Measurements from ENCODE around the gene IRF4.

IRF4 gene

DNA sequence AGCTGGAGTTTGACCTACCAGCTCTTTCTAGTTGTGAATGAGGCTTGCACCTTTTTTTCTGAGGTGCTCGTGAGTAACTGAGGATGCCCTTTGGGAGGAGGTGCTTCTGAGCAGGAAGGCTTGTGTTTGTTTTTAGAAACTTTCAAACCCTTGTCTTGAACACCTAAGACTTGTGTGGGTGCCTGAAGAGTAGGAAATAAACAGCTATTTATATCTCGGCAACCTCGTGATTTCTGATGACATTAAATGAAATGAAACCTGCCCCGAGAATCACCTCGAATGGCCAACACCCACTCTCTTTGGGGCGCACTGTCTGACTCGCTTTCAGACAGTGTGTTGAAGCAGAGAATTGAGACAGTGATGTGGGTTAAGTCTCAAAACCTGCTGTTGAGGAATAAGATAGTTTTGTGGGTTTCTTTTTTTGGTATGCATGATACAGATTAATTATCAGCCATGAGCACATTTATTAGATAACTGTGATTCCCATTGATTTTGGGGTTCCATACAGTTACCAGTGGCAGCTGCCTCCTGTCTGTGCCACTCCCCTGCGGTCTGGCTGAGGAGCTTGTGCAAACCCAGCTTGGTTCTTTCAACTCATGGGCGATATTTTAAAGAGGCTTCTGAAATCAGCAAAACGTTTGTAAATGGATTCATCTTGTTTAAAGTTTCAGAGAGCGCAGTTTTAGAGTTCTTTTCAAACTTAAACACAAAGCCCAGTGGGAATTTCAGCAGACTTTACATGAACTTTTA lies 8.4 kb downstream of the IRF4 start:
- no peak for DNase-seq

DNA sequence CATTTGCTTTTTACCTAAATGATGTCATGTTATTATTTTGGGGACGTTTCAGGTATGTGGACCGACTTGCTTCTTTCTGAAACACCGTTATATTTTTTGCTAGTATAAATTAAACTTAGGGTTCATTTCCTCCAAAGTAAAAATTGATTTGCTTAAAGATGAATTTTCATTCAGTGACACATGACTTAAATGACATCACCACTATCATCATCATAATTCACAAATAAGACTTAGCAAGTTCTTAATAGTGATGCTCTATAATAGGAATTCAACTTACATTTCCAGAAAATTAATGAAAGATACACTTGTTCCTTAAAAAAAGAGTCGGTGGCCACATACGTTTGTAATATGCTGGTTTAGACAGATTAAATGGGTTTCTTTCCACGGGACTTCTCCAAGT lies 9.3 kb downstream of the IRF4 start:
- DNase-seq, result no peak

DNA sequence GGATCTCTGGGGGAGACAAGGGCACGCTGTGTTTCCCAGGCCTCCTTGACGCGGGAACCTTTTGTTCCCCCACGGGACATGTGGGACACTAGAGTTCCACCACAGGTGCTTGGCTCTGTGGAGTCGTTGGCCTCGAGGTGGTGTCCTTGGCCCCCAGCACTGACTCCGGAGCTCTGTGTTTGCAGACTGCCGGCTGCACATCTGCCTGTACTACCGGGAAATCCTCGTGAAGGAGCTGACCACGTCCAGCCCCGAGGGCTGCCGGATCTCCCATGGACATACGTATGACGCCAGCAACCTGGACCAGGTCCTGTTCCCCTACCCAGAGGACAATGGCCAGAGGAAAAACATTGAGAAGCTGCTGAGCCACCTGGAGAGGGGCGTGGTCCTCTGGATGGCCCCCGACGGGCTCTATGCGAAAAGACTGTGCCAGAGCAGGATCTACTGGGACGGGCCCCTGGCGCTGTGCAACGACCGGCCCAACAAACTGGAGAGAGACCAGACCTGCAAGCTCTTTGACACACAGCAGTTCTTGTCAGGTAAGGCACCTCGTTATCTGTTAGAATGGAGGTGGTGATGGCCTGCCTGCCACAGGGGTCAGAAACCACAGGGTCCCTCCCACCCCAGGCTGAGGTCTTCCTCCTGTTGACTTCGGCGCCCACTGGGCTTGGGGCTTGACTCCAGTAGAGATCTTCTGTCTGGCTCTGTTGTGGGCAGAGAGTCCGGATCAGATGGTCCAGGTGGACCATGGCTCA lies 9.9 kb downstream of the IRF4 start:
- no peak for DNase-seq

DNA sequence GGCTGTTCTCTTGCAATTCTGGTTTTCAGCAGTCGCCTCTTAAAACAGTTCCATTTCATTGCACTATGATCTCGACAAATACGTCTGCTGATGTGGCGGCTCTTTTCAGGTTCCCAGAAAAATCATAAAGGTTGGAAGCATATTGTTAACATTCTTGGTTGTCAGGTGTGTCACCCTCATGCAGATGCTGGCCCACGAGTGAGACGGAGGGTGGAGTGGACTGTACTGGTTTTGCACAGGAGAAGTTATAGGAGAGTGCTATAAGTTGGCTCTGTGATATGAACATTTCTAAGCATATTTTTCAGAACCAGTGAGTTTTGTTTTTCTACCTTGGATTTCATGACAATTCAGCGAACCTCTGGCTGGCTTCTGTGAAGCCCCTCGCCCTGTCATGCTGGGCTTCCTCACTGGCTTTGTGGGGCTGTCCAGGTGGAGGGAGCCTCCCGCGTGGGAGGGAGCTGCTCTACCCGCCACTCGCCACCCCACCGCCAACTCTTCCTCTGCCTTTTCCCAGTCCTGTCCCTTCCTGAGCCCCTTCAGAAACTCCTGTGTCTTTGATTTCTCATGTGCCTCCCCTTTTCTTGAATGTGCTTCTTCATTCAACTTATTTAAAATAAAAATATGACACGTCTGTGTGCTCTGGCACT lies 10.6 kb downstream of the IRF4 start:
- no peak for DNase-seq

DNA sequence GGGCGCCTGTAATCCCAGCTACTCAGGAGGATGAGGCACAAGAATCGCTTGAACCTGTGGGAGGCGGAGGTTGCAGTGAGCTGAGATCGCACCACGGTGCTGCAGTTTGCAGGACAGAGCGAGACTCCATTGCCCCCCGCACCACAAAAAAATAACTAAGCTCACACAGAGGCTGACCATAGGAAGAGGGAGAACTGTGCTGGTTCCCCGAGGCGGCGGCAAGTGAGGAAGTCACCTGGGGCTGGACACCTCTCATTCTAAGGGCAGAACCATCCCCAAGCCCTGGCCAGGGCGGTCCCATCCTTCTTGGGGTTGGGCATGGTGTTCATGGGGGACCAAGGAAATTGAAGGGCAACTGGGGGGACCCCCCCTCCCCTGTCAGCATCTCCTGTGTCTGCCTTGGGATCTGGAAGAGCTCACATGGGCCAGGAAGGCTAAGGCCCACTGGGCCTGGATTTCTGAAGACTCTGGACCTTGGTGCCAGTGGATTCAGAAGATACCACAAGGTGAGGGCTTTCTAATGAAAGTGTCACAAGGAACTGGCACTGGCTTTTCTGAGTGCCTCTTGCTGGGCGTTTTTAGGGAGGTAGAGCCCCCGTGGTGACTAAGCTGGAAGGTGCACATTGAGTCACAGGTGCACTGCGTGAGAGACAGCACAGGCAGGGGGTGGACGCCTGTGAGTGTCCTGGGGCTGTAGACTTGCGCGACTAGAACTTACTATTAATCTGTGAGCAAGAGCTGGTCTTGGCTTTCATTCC lies 11.5 kb downstream of the IRF4 start:
- no peak for DNase-seq

DNA sequence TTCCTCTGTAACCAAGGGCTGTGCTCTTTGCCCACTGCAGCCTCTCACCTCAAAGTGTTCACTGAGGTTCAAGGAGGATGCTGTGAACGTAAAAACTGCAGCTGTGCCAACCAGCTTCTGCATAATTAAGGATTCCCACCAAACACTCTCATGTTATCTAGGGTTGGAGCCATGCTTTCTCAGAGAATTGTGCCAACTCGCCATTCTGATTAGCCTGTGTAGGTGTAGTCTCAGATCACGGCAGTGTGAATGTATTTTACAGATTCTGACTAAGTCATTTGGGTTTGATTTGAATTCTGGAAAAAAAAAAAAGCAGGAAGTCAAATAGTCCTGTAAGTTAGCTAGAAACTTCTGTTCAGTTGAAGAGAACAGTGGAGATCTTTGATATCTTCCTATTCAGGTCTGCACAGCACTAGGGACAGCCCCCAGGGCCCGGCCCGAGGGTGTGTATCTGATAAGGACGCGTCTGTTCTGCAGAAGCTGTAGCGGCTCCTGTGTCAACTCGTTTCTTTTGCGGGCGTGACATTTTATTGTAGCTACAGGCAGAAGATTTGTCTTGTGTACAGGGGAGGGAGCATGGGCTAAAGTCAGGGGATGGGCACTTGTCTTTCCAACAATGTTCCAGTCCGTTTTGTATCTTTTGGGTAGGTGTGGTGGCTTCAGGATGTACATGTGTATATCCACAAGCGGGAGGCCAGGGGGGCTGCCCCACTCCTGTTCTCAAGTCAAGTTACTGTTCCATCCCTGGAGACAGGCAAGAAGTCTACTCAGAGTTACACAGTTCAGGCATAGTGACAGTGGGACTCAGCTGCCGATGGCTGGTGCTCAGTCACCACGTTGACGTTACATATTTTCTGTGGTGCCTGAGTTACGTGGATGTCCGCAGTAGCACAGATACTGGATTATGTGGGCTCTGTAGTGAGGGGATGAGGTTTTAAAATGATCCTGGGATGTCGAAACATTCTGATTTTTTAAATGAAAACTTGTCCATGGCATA lies 12.4 kb downstream of the IRF4 start:
- DNase-seq, result no peak

DNA sequence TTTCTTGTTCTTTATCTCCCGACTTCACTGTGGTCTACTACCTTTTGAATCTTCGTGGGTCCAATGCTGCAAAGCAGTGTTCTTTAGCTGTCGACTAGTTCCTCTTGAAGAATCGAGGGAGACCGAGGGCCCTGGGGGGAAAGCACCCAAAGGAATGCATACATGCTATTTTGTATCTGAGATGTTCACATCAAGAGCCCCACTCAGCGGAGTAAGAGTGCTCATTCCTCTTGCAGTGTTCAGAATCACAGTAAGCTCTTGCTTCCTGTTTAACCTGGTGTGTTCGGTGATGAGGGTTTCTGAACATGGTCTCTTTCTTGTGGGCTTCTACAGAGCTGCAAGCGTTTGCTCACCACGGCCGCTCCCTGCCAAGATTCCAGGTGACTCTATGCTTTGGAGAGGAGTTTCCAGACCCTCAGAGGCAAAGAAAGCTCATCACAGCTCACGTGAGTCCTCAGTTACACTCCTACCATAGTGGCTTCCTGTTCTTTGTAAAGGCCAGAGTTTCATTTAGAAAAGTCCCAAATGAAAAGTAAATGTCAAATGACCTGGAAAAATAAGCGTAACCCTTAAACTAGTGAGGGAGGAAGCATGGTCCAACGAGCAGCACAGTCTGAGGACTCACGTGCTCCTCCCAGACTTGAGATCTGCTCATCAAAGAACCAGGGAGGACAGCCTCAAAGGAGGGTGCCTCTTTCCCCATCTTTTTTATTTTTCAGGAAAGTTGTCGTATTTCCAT lies 13.3 kb downstream of the IRF4 start:
- DNase-seq, result no peak

DNA sequence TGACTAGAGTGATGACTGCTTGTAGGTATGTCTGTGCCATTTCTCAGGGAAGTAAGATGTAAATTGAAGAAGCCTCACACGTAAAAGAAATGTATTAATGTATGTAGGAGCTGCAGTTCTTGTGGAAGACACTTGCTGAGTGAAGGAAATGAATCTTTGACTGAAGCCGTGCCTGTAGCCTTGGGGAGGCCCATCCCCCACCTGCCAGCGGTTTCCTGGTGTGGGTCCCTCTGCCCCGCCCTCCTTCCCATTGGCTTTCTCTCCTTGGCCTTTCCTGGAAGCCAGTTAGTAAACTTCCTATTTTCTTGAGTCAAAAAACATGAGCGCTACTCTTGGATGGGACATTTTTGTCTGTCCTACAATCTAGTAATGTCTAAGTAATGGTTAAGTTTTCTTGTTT lies 16.6 kb downstream of the IRF4 start:
- DNase-seq, result no peak

DNA sequence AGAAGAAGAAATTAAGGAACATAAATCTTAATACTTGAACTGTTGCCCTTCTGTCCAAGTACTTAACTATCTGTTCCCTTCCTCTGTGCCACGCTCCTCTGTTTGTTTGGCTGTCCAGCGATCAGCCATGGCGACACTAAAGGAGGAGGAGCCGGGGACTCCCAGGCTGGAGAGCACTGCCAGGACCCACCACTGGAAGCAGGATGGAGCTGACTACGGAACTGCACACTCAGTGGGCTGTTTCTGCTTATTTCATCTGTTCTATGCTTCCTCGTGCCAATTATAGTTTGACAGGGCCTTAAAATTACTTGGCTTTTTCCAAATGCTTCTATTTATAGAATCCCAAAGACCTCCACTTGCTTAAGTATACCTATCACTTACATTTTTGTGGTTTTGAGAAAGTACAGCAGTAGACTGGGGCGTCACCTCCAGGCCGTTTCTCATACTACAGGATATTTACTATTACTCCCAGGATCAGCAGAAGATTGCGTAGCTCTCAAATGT lies 17.1 kb downstream of the IRF4 start:
- DNase-seq, result peak; percentile 78

DNA sequence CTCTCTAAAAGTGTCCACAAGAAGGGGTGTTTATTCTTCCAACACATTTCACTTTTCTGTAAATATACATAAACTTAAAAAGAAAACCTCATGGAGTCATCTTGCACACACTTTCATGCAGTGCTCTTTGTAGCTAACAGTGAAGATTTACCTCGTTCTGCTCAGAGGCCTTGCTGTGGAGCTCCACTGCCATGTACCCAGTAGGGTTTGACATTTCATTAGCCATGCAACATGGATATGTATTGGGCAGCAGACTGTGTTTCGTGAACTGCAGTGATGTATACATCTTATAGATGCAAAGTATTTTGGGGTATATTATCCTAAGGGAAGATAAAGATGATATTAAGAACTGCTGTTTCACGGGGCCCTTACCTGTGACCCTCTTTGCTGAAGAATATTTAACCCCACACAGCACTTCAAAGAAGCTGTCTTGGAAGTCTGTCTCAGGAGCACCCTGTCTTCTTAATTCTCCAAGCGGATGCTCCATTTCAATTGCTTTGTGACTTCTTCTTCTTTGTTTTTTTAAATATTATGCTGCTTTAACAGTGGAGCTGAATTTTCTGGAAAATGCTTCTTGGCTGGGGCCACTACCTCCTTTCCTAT lies 17.9 kb downstream of the IRF4 start:
- no peak for DNase-seq

DNA sequence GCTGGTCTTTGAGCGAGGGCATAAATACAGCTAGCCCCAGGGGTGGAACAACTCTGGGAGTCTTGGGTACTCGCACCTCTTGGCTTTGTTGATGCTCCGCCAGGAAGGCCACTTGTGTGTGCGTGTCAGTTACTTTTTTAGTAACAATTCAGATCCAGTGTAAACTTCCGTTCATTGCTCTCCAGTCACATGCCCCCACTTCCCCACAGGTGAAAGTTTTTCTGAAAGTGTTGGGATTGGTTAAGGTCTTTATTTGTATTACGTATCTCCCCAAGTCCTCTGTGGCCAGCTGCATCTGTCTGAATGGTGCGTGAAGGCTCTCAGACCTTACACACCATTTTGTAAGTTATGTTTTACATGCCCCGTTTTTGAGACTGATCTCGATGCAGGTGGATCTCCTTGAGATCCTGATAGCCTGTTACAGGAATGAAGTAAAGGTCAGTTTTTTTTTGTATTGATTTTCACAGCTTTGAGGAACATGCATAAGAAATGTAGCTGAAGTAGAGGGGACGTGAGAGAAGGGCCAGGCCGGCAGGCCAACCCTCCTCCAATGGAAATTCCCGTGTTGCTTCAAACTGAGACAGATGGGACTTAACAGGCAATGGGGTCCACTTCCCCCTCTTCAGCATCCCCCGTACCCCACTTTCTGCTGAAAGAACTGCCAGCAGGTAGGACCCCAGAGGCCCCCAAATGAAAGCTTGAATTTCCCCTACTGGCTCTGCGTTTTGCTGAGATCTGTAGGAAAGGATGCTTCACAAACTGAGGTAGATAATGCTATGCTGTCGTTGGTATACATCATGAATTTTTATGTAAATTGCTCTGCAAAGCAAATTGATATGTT lies 19.2 kb downstream of the IRF4 start:
- DNase-seq, result no peak

DNA sequence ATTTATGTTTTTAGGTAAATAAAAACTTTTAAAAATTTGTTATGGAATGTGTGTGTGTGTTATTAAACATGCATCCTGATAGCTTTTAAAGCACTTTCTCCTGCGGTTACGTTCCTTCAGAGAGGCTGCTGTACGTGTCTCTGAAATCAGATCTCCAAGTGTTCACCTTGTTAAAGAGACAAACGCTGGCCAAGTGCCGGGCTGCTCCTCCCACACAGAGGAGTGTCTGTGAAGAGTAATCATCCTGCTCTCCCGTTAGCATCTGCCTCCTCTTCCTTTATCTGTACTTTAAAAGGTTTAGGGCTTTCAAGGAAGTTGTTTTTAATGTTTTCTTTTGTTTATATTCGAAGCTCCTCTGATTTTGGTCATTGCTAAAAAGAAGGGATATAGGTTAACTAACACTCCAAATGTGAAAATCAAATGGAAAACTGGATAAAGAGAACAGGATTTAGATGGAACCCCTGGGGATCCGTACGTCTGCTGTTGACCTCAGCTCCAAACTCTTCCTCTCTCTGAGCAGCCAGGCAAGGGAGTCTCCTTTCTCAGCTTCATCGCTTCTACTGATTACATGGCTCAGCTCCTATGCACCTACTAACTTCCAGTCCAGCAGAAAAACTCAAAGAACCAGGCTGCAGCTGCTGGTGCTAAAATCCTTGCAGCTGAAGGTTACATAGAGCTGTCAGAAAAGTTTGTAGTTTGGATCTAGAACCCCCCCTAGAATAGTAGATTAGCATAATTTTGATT lies 20.0 kb downstream of the IRF4 start:
- DNase-seq, result no peak

DNA sequence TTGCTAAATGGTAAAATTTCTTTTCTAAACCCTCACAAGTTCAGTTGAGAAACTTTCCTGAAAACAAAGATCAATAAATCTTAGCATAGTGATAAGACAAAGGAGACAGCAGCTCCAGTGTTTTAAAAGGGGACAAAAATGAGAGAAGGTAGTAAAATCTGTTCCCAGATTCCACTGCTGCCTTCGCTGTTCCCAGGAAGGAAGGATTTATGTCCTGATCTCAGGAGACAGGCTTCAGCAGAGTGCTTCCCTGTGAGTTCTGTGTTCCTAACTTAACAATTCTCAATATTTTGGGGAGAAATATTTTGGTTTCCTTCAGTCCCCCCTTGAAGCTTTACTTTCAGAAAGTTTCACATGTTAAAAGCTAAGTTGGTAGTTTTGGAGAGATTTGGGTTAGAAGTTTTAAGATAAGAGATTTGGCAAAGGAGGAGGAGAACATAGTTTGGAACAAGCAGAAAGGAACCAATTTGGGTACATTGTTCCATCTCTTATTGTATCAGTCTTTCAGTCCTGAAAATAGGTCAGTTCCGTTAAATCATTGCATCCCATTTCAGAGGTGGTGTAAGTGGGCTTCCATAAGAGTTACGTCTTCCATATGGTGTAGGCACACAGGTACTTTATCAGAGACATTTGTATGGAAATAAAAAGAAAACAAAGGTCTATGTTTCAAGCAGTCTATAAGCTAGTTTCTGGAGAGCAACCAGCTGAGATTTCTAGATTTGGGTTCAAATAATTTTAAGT lies 20.8 kb downstream of the IRF4 start:
- no peak for DNase-seq

DNA sequence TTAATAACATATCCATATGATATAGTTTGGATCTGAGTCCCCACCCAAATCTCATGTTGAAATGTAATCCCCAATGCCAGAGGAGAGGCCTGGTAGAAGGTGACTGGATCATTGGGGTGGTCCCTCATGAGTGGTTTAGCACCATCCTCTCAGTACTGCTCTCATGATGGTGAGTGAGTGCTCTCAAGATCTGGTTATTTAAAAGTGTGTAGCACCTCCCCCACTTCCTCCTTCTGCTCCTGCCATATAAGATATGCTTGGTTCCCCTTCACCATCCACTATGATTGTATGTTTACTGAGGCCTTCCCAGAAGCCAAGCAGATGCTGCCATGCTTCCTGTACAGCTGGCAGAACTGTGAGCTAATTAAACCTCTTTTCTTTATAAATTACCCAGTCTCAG lies 22.9 kb downstream of the IRF4 start:
- DNase-seq, result no peak

DNA sequence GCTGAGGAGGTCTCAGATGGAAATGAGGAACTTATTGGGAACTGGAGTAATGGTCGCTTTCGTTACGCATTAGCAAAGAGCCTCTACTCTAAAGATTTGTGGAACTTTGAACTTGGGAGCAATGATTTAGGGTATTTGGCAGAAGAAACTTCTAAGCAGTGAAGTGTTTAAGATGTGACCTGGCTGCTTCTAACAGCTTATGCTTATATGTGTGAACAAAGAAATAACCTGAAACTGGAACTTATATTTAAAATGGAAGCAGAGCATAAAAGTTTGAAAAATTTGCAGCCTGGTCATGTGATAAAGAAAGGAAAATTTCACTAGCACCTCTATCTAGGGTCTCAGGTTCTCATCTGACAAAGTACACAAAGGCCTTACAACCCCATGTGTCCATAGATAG lies 23.5 kb downstream of the IRF4 start:
- DNase-seq, result no peak

DNA sequence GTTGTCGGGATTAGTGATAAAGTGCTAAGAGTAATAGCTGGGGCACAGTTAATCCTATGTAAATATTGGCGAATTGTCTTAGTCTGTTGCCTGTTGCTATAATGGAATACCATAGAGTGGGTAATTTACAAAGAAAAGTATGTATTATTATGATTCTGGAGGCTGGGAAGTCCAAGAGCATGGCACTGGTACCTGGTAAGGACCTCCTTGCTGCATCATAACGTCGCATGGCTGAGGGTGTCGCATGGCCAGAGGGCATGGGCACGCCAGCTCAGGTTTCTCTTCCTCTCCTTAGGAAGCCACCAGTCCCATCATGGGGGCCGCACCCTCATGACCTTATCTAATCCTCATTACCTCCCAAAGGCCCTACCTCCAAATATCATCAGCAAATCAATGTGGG lies 29.7 kb downstream of the IRF4 start:
- DNase-seq, result no peak

DNA sequence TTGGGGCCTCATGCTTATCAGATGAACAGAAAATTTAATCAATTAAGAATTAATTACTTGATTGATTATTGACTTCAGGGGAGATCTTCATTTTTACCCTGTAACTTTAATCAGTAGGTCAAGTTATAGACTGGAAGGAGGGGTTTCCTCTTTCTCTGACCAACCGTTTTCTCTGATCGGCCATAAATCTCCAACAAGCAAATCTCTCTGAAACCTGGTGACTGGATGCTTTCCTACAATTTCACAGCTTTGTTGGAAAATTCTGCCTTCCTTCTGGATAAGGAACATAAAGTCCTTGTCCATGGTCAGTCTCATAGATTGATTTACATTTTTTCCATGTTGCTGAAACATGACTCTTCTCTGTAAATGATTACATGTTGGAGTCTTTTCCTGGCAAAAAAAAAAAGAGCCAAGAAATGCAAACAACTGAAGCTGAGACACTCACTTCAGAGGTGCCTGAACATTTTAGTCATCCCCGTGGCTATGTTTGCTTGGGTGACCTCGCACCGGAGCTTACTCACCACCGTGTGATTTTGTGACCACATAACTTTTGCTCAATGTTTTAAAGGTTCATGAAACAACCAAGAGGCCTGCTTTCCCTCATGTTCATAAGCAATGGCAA lies 31.0 kb downstream of the IRF4 start:
- DNase-seq, result no peak
